Measurements from ENCODE around the gene CSPG4.
"Not testable (repeated sequence)": the region's sequence is repeated elsewhere in the genome, so short reads cannot be mapped to it uniquely, and the experiment has no call there.

The CSPG4 gene

DNA sequence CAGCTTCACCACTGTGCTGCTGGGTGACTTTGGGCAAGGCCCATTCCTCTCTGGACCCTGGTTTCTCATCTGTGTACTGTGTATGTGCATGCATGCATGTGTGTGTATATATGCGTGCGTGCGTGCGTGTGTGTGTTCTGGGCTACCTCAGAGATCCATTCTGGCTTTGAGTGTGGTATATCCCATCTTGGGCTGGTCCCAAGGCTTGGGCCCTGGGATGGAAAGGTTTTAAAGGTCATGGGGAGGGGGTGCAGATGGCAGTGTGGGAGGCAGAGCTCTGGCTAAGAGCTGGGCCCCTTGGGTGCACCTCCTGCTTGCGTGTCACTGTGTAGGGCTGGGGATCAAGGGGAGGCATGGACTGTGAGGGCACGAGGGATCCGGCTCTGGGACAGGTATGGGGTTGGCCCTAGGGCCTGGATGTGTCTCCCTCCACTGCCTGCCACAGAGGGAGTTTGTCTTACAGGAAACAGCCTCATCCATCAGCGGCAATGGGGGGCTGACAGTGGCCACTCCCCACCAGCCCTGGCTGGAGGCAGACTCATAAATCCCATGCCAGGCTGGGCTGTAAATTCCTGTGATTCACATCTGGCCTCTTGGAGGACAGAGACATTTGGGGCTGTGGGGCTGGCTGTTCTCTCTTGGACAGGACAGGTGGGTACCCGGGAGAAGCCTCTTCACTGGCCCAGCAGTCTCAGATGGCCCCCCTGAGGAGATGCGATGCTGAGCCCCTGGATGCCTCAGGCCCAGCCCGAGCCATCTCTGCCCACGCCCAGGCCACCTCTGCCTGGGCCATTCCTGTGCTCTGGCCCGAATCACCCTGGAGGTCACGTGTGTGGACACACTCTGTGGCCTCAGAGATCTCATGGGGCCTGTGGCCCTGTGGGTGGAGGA lies 21.4 kb upstream of the CSPG4 start:
- H3K27me3 Mint-ChIP-seq, result peaks cover 62% of the 10 kb centered on the region
- H3K9me3 Mint-ChIP-seq, result no peaks in the 10 kb centered on the region
- no peak overlapping the region for H3K4me3 Mint-ChIP-seq
- DNase-seq, result no peak
- no peaks in the 10 kb centered on the region for H3K36me3 Mint-ChIP-seq
- no peak overlapping the region for H3K27ac Mint-ChIP-seq
- CTCF ChIA-PET, result interaction anchor here (1.3 to 1.4 kb wide), 2 partner anchors 24 to 365 kb away, joined by 3 to 8 read pairs; no protein-coding TSS in a partner anchor
- peaks cover 30% of the 10 kb centered on the region for H3K4me1 Mint-ChIP-seq

DNA sequence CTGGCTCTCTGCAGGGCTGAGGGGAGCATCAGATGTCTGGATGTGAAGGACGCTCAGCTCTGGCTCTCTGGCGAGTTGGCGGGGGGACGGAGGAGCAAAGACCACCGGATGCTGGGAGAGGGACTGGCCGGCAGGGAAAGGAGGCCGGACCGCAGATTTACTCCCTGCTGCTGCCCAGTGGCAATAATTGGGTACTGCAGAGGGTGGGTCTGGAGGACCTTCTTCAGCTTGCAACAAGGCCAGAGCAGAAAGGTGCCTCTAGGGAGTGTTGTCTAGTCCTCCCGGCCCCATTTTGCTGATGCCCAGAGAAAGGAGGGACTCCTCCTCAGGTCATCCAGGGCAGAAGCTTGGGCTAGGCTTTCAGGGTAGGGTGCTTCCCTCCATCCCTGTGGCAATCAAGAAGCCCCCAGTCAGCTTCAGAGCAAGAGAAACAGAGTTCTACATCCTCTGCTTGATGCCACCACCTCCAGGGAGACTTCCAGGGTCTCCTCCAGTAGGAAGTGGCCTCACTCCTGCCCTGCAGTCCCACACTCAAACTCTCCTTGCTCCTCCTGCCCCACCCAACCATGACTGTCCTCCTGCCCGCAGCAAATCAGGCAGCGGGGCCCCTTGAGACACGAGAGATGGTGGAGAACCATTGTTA lies 20.3 kb upstream of the CSPG4 start:
- no peak overlapping the region for H3K4me3 Mint-ChIP-seq
- no peaks in the 10 kb centered on the region for H3K9me3 Mint-ChIP-seq
- CTCF ChIA-PET, result interaction anchor here (0.5 to 1.4 kb wide), 6 partner anchors 11 to 364 kb away, joined by 3 to 8 read pairs (median 4); no protein-coding TSS in a partner anchor
- H3K27ac Mint-ChIP-seq, result no peak overlapping the region
- H3K27me3 Mint-ChIP-seq, result peaks cover 58% of the 10 kb centered on the region
- peak; percentile 72 for DNase-seq
- peaks cover 26% of the 10 kb centered on the region for H3K4me1 Mint-ChIP-seq
- H3K36me3 Mint-ChIP-seq, result no peaks in the 10 kb centered on the region

DNA sequence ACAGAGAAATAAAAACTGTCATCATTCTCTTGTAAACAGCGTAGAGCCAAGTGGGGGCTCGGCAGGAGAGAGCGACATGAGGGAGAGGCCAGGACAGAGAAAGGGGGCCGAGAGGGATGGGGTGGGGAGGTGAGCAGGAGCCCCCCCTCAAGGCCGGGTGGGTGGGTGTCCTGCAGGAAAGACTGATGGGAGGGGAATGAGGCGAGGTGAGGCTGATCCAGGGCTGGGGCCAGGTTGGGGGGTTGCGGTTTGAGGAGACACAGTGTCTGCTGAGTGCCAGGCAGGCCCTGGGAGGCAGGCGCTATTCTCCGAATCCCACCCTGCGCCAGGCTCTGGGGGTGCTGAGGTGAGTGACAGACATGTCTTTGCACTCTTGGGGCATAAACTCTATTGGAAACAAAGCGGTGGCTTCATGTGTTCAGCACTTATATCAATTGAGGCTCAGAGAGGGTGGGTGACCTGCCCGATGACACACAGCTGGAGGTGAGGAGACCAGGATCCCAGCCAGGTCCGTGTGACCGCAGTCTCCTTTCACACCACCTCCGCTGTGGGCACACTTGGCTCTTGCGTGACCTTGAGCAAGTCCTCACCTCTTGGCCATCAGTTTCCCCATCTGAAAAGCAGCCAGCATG lies 19.6 kb upstream of the CSPG4 start:
- Mint-ChIP-seq H3K4me1 (peaks cover 22% of the 10 kb centered on the region), H3K4me3 (no peak overlapping the region), H3K27me3 (peaks cover 58% of the 10 kb centered on the region), H3K27ac (no peak overlapping the region), H3K9me3 (no peaks in the 10 kb centered on the region), H3K36me3 (no peaks in the 10 kb centered on the region)
- CTCF ChIA-PET, result interaction anchor here (1.0 to 1.4 kb wide), 4 partner anchors 11 to 189 kb away, joined by 3 to 8 read pairs (median 6); no protein-coding TSS in a partner anchor
- DNase-seq, result no peak

DNA sequence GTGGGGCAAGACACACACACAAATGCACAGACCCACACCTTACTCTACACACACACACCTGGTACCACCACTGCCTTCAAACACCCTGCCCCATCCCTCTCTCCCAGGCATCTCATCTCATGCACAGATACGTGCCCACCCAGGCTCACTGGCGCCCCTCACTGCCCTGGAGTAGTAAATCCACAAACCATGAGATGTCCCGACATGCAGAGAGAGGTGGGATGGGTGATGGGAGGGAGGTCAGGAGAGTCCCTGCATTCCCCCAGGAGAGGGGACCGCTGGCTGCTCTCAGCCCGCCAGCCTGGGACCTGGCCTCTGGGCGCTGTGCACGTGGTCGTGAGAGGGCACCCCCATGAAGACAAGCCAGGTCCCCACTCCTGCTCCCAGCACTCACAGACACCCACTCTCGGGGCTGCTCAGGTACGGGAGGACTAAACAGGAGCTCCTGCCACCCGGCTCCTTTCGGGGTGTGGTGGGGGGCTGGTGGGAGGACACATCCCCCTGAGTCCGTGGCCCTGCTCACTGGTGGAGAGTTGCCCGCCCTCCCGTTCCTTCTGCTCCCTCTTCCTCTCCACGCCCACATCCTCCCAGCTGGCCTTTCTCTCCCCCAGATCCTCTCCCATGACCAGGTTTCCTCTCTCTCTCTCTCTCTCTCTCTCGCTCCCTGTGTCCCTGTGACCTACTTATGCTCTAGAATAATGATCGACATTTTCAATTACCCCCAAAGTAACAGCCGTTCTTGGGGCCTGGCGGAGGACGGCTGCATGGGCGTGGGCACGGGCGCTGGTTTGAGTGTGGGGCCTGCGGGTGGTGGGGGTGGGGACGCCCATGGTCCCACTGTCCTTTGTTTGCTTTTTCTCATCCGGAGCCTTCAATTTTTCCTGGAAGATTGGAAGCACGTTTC lies 18.9 kb upstream of the CSPG4 start:
- Mint-ChIP-seq H3K27me3 (peaks cover 59% of the 10 kb centered on the region), H3K4me1 (peaks cover 20% of the 10 kb centered on the region), H3K36me3 (no peaks in the 10 kb centered on the region), H3K9me3 (no peaks in the 10 kb centered on the region), H3K27ac (no peak overlapping the region), H3K4me3 (no peak overlapping the region)
- peak; percentile 30 for DNase-seq
- CTCF ChIA-PET, result no interaction called here

DNA sequence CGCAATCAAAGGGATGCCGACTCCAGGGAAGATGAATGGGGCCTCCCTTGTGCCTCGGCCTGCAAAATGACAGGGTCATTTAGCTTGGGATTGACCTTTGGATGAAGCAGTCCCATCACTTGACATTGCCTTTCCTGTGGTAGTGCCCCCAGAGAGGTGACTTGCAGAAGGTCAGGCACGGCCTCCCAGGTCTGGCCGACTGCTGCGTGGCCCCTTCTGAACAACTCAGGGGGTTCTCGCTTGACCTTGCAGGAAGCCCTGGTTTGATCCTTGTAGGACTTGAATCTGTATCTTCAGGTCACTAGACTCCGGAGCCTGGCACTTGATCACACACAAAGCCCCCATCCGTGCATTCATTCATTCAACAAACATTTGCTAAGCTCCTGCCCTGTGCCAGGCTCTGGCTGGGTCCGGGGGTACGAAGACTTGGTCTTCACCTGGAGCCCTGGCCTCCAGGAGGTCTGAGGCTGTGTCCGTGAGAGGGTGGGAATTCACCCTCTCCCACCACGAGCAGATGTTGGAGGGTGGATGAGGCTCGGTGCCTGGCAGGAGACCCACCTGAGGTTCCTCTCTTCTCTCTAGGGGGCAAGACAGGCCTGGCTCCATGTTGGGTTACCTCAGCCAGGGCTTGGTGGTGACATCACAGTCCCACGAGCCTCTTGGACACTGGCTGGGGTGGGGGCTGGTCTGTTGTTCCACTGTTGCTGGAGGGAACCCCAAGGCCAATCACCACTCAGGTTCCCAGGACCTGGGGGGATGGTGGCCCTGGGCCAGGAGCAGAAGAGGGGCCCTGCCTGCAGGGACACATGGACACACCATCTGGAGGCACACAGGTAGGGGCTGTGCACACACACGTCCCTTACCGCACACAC lies 18.0 kb upstream of the CSPG4 start:
- not testable (repeated sequence) for H3K9me3 Mint-ChIP-seq, H3K4me3 Mint-ChIP-seq, H3K36me3 Mint-ChIP-seq, DNase-seq, H3K27ac Mint-ChIP-seq
- CTCF ChIA-PET, result interaction anchor here (1.6 to 4.3 kb wide), 2 partner anchors 8 to 72 kb away, joined by 5 to 39 read pairs; no protein-coding TSS in a partner anchor
- peaks cover 59% of the 10 kb centered on the region for H3K27me3 Mint-ChIP-seq
- H3K4me1 Mint-ChIP-seq, result peaks cover 20% of the 10 kb centered on the region

DNA sequence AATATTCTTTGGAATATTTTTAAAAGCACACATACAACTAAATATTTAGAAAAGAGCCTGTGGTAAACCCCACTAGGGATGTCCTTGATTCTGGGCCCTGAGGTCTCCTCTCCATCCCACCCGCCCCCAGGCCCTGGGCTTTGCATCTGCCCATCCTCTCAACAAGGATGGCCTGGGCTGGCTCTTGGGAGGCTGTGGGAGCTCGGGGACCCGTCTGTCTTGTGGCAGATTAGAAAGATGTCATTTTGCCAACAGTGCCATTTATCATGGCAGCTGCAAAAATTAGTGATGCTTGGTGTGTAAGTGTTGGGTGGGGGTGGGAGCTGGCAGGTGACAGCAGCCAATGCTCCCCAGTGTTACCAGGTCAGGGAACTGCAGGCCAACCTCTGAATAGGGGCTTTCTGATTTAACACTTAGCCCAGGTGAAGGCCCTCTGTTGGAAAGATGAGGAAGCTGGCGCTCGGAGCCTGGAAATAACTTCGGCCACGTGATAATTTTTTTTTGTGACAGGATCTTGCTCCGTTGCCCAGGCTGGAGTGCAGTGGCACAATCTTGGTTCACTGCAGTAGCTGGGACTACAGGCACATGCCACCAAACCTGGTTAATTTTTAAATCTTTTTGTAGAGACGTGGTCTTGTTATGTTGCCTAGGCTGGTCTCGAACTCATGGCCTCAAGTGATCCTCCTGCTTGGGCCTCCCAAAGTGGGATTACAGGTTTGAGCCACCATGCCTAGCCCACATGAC lies 16.9 kb upstream of the CSPG4 start:
- CTCF ChIA-PET, result interaction anchor here (0.7 to 4.3 kb wide), 8 partner anchors 9 to 409 kb away, joined by 3 to 39 read pairs (median 4); partner anchors contain the start of gene TMEM266
- no peaks in the 10 kb centered on the region for H3K36me3 Mint-ChIP-seq
- peaks cover 20% of the 10 kb centered on the region for H3K4me1 Mint-ChIP-seq
- DNase-seq, result no peak
- H3K27ac Mint-ChIP-seq, result no peak overlapping the region
- H3K4me3 Mint-ChIP-seq, result no peak overlapping the region
- H3K9me3 Mint-ChIP-seq, result no peaks in the 10 kb centered on the region
- H3K27me3 Mint-ChIP-seq, result peaks cover 66% of the 10 kb centered on the region

DNA sequence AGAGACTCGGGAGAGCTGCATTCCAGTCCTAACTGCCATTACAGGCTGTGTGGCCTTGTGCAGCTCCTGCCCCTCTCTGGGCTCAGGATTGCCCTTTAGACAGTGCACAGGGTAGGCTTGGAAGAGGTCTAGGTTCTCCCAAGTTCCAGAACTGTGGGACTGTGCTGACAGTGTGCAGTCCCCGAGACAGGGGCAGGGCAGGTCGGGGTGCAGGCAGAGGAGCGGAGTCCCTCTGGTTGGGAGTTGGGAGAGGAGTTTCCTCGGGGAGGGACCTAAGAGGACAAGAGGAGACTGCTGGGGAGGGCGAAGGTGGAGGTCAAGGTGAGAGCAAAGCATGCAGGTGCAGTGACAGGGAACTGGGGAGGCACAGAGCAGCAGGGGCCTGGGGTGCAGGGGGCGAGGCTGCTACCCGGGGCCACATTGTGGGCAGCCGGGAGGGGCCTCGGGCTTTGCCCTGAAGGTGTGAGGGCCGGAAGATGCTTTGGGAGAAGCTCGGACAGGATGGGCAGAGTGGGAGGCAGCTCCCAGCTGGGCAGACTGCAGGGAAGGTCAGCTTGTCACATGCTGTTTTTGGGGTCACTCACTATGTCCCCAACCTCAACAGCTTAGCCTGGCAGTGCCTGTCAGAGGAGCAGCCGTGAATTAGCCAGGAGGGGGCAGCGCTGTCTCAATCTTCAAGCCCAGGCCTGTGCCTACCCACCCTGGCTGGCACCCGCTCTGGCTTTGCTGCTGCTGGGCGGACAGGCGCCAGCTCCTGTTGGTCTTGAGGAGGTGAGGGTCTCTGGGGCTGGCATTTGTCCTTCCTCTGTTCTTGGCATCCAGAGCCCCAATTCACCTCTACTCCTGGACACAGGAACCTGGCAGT lies 15.4 kb upstream of the CSPG4 start:
- no peaks in the 10 kb centered on the region for H3K9me3 Mint-ChIP-seq
- peaks cover 18% of the 10 kb centered on the region for H3K4me1 Mint-ChIP-seq
- DNase-seq, result peak; percentile 82
- CTCF ChIA-PET, result interaction anchor here (0.7 to 4.3 kb wide), 9 partner anchors 11 to 411 kb away, joined by 3 to 39 read pairs (median 3); no protein-coding TSS in a partner anchor
- no peak overlapping the region for H3K27ac Mint-ChIP-seq
- no peak overlapping the region for H3K4me3 Mint-ChIP-seq
- peaks cover 73% of the 10 kb centered on the region for H3K27me3 Mint-ChIP-seq
- no peaks in the 10 kb centered on the region for H3K36me3 Mint-ChIP-seq

DNA sequence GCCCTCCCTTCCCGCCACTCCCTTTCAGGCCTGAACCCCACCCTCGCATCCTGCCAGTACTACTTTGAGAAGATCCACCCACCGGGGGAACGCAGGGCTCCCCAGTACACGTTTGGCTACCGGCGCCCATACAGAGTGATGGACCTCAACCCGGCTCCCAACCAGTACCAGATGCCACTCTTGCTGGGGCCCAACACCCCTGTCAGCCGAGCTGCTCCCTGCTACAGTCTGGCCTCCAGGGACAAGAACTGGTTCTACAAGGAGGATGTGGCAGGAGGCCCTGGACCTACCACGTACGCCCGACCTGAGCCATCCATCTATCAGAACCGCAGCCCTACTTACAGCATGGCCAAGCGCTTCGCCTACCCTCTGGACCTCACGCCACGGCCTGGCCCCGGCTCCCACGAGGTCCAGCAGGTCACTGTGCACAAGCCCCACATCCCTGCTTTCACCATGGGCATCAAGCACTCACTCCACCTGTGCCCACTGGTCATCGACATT lies 14.4 kb upstream of the CSPG4 start:
- CTCF ChIA-PET, result interaction anchor here (1.5 to 4.3 kb wide), 4 partner anchors 12 to 198 kb away, joined by 3 to 39 read pairs (median 6); no protein-coding TSS in a partner anchor
- H3K36me3 Mint-ChIP-seq, result no peaks in the 10 kb centered on the region
- H3K27ac Mint-ChIP-seq, result no peak overlapping the region
- DNase-seq, result no peak
- peaks cover 10% of the 10 kb centered on the region for H3K4me1 Mint-ChIP-seq
- peaks cover 70% of the 10 kb centered on the region for H3K27me3 Mint-ChIP-seq
- no peak overlapping the region for H3K4me3 Mint-ChIP-seq
- no peaks in the 10 kb centered on the region for H3K9me3 Mint-ChIP-seq

DNA sequence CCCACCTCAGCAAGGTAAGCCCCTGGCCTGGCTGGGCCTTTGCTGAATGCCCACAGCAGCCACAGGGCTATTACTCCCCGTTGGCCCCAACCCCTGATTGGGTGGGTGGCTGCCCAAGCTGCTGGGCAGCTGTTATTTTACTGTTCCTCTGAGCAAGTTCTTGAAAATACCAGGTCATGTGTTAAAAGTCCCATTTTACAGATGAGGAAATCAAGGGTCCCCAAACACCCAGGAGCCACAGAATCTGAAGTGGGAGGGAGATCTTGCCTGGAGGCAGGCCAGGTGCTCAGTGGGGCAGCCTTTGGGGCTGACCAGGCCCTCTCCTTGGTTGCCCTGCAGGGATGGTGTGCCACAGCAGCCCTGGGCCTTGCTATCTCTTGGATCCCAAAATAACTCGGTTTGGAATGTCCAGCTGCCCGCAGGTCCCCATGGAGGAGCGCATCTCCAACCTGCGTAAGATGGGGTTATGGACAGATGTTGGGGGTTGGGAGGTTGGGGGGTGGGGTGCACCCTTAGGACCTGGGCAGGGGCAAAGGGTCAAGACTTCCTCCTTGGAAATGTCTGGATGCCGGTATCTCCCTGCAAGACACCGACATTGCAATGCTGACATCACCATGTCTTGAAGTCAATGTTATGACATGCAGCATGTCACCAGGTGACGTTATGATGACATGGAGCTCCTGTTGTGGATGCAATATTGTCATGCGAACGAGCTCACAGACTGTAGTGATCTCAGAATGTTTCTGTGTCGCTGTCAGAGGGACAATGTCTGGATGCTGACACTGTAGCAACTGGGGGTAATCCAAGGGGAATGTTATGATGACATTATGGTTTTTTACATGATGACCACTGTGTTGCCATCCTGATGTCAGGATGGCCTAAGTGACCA lies 13.3 kb upstream of the CSPG4 start:
- no peak overlapping the region for H3K27ac Mint-ChIP-seq
- DNase-seq, result peak; percentile 9
- H3K4me1 Mint-ChIP-seq, result no peaks in the 10 kb centered on the region
- peaks cover 68% of the 10 kb centered on the region for H3K27me3 Mint-ChIP-seq
- H3K4me3 Mint-ChIP-seq, result no peak overlapping the region
- CTCF ChIA-PET, result interaction anchor here (1.3 to 1.6 kb wide), 2 partner anchors 40 to 76 kb away, joined by 3 to 7 read pairs; no protein-coding TSS in a partner anchor
- no peaks in the 10 kb centered on the region for H3K36me3 Mint-ChIP-seq
- H3K9me3 Mint-ChIP-seq, result no peaks in the 10 kb centered on the region

DNA sequence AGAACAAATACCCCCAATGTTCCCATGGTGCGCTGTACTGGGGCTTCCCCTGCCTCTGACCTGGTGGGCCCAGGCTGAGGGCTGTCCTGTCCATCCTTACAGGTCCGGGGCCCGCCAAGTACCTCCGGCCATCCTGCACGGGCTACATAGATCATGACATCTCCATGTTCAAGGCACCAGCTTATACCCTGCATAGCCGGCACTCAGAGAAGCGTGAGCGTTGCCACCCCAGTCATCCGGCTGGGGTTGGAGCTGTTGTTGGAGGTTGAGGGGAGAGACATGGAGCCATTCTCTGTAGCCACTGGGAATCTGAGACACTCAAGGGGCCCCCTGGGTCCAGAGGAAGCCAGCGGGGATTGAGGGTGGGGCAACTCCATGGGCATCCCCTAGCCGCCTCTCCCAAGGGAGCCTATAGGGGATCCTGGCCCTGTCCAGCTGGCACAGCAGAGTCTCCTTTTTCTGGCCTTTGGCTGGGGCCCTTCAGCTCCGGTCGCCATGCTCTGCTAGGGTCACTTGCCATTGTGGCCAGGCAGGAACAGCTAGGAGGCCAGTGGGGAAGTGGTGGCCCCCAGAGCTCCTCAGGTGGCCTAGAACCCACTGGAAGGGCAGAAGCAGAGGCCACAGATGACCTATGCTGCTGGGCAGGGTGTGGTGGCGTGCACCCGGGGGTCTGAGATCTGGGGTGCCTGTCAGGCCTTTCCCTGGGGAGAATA lies 12.5 kb upstream of the CSPG4 start:
- no peaks in the 10 kb centered on the region for H3K36me3 Mint-ChIP-seq
- peaks cover 65% of the 10 kb centered on the region for H3K27me3 Mint-ChIP-seq
- CTCF ChIA-PET, result interaction anchor here (0.8 to 1.6 kb wide), 3 partner anchors 39 to 77 kb away, joined by 3 to 7 read pairs (median 3); no protein-coding TSS in a partner anchor
- no peak overlapping the region for H3K27ac Mint-ChIP-seq
- peak; percentile 13 for DNase-seq
- H3K4me1 Mint-ChIP-seq, result no peaks in the 10 kb centered on the region
- H3K4me3 Mint-ChIP-seq, result no peak overlapping the region
- no peaks in the 10 kb centered on the region for H3K9me3 Mint-ChIP-seq

Data from activated naive CD4-positive, alpha-beta T cell treated with anti-CD3 and anti-CD28 coated beads, Interleukin-2, amount 10 ng/mL, durations not matched to agents 7 days and 5 days (primary cell).